T-helper 1 cell treated with Interleukin-12 subunit alpha and Interleukin-12 subunit beta and Interleukin-4 antibody, amounts not matched to agents 30 μg/mL and 1 μg/mL, for 36 hours (primary cell): ENCODE data around the gene NF2.
"Not testable (repeated sequence)": the region's sequence is repeated elsewhere in the genome, so short reads cannot be mapped to it uniquely, and the experiment has no call there.

ENCODE experiments used
- H3K27ac Mint-ChIP-seq: one replicate; pipeline ENCODE4 v1.8.0; 2021; ENCODE audit warnings: mild to moderate bottlenecking, mixed read lengths
- H3K27me3 Mint-ChIP-seq: one replicate; pipeline ENCODE4 v1.8.0; 2021; ENCODE audit warnings: low read depth, mixed read lengths
- H3K36me3 Mint-ChIP-seq: one replicate; pipeline ENCODE4 v1.8.0; 2021; ENCODE audit warnings: low read depth, mixed read lengths
- H3K4me1 Mint-ChIP-seq: one replicate; pipeline ENCODE4 v1.8.0; 2021; ENCODE audit warnings: low read depth, mixed read lengths
- H3K4me3 Mint-ChIP-seq: one replicate; pipeline ENCODE4 v1.8.0; 2021; ENCODE audit warnings: mild to moderate bottlenecking, moderate library complexity, mixed read lengths
- H3K9me3 Mint-ChIP-seq: one replicate; pipeline ENCODE4 v1.8.0; 2021; ENCODE audit warnings: mixed read lengths

Gene NF2

GRCh38 chr22:29581799-29582198 is 21.6 kb upstream of the NF2 start:
- Mint-ChIP-seq H3K27me3 (no peaks in the 10 kb centered on the region), H3K27ac (peak overlapping the region; percentile 92), H3K4me3 (peak overlapping the region; percentile 94), H3K4me1 (peaks cover 14% of the 10 kb centered on the region), H3K9me3 (no peaks in the 10 kb centered on the region), H3K36me3 (no peaks in the 10 kb centered on the region)

- no peak overlapping the region for H3K27ac Mint-ChIP-seq
- no peaks in the 10 kb centered on the region for H3K36me3 Mint-ChIP-seq
- no peaks in the 10 kb centered on the region for H3K27me3 Mint-ChIP-seq
- no peaks in the 10 kb centered on the region for H3K9me3 Mint-ChIP-seq
- H3K4me3 Mint-ChIP-seq = no peak overlapping the region
- peaks cover 13% of the 10 kb centered on the region for H3K4me1 Mint-ChIP-seq
Measured at GRCh38 chr22:29584975-29585374, 18.5 kb upstream of the NF2 start.

DNA sequence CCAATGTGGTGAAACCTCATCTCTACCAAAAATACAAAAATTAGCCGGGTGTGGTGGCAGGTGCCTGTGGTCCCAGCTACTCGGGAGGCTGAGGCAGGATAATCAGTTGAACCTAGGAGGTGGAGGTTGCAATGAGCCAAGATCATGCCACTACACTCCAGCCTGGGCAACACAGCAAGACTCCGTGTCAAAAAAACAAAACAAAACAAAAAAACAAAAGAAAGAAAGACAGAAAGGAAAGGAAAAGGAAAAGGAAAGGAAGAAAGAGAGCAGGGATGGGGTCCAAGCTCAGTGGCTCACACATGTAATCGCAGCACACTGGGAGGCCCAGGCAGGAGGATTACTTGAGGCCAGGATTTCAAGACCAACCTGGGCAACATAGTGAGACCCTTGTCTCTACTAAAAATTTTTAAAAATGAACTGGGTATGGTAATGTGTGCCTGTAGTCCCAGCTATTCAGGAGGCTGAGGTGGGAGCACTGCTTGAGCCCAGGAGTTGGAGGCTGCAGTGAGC is 17.2 kb upstream of the NF2 start:
- H3K4me1 Mint-ChIP-seq, H3K27me3 Mint-ChIP-seq, H3K4me3 Mint-ChIP-seq, H3K9me3 Mint-ChIP-seq, H3K36me3 Mint-ChIP-seq: not testable (repeated sequence)
- H3K27ac Mint-ChIP-seq = peak overlapping the region; percentile 58

DNA sequence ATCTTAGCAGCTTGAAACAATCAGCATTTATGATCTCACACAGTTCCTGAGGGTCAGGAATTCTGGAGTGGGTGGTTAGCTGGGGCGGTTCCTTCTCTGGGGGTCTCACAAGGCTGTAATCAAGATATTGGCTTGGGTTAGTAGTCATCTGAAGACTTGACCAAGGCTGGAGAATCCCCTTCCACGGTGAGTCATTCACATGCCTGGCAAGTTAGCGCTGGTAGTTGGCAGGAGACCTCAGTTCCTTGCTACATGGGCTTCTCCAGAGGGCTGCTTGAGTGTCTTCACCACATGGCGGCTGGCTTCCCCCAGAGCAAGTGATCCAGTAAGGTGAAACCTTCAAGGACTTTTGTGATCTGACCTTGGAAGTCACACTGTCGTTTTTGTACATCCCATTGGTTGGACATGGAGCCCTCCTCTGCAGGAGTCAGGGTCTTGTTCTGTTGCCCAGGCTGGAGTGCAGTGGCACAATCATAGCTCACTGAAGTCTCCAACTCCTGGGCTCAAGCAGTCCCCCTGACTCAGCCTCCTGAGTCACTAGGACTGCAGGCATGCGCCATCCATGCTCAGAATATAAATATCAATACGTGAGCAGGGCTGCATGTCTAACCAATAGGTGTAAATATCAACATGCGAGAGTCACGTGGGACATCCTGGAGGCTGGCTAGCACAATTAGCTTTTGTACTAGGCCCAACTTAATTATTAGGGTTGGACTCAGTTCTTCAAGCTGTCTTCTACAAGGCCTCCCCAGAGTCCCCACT is 15.3 kb upstream of the NF2 start:
- Mint-ChIP-seq H3K27me3 (no peaks in the 10 kb centered on the region), H3K36me3 (no peaks in the 10 kb centered on the region), H3K4me3 (no peak overlapping the region), H3K9me3 (no peaks in the 10 kb centered on the region), H3K27ac (no peak overlapping the region), H3K4me1 (peaks cover 6% of the 10 kb centered on the region)

GRCh38 chr22:29593923-29594322 is 9.5 kb upstream of the NF2 start:
- Mint-ChIP-seq H3K4me1 (peaks cover 9% of the 10 kb centered on the region), H3K36me3 (no peaks in the 10 kb centered on the region), H3K27me3 (no peaks in the 10 kb centered on the region), H3K4me3 (no peak overlapping the region), H3K27ac (no peak overlapping the region), H3K9me3 (no peaks in the 10 kb centered on the region)

DNA sequence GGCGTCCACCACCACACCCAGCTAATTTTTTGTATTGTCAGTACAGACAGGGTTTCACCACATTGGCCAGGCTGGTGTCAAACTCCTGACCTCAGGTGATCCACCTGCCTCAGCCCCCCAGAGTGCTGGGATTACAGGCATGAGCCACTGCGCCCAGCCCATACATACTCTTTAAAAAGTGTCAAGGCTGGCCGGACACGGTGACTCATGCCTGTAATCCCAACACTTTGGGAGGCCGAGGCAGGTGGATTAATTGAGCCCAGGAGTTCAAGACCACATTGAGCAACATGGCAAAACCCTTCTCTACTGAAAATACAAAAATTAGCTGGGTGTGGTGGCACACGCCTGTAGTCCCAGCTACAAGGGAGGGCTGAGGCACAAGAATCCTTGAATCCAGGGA is 9.0 kb upstream of the NF2 start:
- not testable (repeated sequence) for H3K9me3 Mint-ChIP-seq, H3K4me3 Mint-ChIP-seq, H3K36me3 Mint-ChIP-seq, H3K27ac Mint-ChIP-seq, H3K27me3 Mint-ChIP-seq, H3K4me1 Mint-ChIP-seq

DNA sequence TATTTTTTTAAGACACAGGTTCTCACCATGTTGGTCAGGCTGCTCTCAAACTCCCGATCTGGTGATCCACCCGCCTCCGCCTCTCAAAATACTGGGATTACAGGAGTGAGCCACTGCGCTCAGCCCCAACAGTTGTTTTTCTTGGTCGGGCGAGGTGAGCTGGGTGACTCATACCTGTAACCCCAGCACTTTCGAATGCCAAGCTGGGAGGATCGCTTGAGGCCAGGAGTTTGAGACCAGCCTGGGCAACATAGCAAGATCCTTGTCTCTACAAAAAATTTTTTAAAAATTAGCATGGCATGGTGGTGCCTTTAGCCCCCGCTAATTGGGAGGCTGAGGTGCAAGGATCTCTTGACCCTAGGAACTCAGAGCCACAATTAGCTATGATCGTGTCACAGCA is 7.0 kb upstream of the NF2 start:
- H3K27me3 Mint-ChIP-seq = no peaks in the 10 kb centered on the region
- no peaks in the 10 kb centered on the region for H3K36me3 Mint-ChIP-seq
- no peaks in the 10 kb centered on the region for H3K9me3 Mint-ChIP-seq
- H3K4me3 Mint-ChIP-seq = no peak overlapping the region
- H3K27ac Mint-ChIP-seq = no peak overlapping the region
- peaks cover 5% of the 10 kb centered on the region for H3K4me1 Mint-ChIP-seq

DNA sequence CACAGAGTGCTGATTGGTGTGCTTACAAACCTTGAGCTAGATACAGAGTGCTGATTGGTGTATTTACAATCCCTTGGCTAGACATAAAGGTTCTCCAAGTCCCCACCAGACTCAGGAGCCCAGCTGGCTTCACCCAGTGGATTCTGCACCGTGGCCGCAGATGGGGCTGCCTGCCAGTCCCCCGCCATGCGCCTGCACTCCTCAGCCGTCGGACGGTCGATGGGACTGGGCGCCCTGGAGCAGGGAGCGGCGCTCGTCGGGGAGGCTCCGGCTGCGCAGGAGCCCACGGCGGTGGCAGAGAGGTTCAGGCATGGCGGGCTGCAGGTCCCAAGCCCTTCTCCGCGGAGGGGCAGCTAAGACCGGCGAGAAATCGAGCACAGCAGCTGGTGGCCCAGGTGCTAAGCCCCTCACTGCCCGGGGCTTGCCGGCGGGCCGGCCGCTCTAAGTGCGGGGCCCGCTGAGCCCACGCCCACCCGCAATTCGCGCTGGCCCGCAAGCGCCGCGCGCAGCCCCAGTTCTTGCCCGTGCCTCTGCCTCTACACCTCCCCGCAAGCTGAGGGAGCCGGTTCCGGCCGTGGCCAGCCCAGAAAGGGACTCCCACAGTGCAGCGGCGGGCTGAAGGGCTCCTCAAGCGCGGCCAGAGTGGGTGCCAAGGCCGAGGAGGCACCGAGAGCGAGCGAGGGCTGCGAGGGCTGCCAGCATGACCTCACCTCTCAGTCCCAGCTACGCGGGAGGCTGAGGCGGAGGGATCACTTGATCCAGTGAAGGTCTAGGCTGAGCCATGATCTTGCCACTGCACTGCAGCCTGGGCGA is 5.4 kb upstream of the NF2 start:
- H3K27ac Mint-ChIP-seq, H3K36me3 Mint-ChIP-seq, H3K9me3 Mint-ChIP-seq, H3K27me3 Mint-ChIP-seq, H3K4me1 Mint-ChIP-seq, H3K4me3 Mint-ChIP-seq: not testable (repeated sequence)

DNA sequence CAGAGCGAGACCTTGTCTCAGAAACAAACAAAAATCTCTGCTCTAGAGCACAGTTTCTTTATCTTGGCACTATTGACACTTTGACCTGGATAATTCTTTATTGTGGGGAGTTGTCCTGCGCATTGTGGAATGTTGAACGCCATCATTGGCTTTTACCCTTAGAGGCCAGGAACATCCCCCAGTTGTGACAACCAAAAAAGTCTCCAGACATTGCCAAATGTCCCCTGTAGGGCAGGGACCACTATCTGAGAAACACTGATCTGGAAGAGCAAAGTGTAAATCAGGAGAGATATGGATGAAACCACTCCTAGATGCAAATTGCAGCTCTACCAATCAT is 4.8 kb upstream of the NF2 start:
- H3K4me3 Mint-ChIP-seq = no peak overlapping the region
- no peaks in the 10 kb centered on the region for H3K36me3 Mint-ChIP-seq
- H3K27me3 Mint-ChIP-seq = no peaks in the 10 kb centered on the region

GRCh38 chr22:29604076-29604360 is 585 bp downstream of the NF2 start:
- Mint-ChIP-seq H3K4me3 (peak overlapping the region; percentile 94), H3K27ac (peak overlapping the region; percentile 90), H3K9me3 (no peaks in the 10 kb centered on the region), H3K27me3 (no peaks in the 10 kb centered on the region), H3K36me3 (peaks cover 9% of the 10 kb centered on the region), H3K4me1 (peaks cover 18% of the 10 kb centered on the region)

More for the DNA sequence above, 4.8 kb upstream of the NF2 start:
- Mint-ChIP-seq H3K4me1 (peaks cover 7% of the 10 kb centered on the region), H3K9me3 (no peaks in the 10 kb centered on the region), H3K27ac (no peak overlapping the region)

DNA sequence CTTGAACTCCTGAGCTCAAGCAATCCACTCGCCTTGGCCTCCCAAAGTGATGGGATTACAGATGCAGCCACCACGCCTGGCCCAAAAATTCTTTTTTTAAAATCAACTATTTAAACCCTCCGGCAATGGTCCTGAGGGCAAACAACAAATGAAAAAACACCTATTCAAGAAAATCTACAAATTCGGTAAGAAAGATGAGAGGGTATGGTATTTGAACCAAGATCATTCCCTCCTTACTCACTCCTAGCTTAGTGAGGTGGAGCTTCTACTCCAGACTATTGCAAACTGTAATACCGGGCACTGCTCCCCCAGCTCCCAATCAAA is 2.1 kb downstream of the NF2 start:
- Mint-ChIP-seq H3K36me3 (peaks cover 14% of the 10 kb centered on the region), H3K9me3 (peaks cover under 1% of the 10 kb centered on the region), H3K4me1 (peaks cover 18% of the 10 kb centered on the region), H3K27me3 (no peaks in the 10 kb centered on the region), H3K4me3 (peak overlapping the region; percentile 94), H3K27ac (no peak overlapping the region)

DNA sequence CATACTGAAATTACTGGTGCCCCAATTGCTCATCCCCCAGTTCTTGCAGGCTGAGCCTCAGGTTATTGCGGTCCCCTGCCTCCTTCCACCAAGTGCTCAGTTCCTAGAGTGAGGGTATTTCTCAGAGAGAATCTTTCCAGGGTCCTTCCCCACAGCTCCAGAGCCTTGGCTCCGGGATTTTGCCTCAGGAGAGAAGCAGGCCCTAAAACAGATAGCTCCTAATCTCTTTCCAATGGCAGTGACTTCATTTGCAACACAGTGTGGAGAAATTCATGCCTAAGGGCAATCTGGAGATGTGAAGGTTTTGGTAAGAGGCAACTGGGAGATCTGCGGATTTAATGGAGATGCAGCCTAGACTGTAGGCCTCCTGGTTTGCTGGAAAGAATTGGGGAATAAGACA is 2.9 kb downstream of the NF2 start:
- peaks cover 18% of the 10 kb centered on the region for H3K4me1 Mint-ChIP-seq
- H3K27ac Mint-ChIP-seq = peak overlapping the region; percentile 19
- no peaks in the 10 kb centered on the region for H3K27me3 Mint-ChIP-seq
- peaks cover 4% of the 10 kb centered on the region for H3K9me3 Mint-ChIP-seq
- no peak overlapping the region for H3K4me3 Mint-ChIP-seq
- peaks cover 17% of the 10 kb centered on the region for H3K36me3 Mint-ChIP-seq

DNA sequence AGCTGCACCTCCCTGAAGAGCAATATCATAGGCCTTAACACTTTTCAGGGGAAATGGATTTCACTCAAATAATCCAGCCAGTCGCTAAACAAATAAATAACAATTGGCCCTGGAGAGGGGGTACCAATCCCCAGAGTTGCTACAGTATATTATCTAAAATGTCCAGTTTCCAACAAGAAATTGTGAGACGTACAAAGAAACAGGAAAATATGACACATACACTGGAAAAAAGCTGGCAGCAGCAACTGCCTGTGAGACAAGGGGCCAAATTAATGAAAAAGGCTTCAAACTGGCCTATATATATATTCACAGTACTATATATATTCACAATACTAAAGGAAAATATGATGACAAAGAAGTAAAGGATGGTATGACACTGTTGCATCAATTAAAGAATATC is 4.0 kb downstream of the NF2 start:
- peaks cover 4% of the 10 kb centered on the region for H3K9me3 Mint-ChIP-seq
- no peak overlapping the region for H3K4me3 Mint-ChIP-seq
- H3K27ac Mint-ChIP-seq = no peak overlapping the region
- peaks cover 18% of the 10 kb centered on the region for H3K4me1 Mint-ChIP-seq
- H3K27me3 Mint-ChIP-seq = no peaks in the 10 kb centered on the region
- H3K36me3 Mint-ChIP-seq = peaks cover 19% of the 10 kb centered on the region

DNA sequence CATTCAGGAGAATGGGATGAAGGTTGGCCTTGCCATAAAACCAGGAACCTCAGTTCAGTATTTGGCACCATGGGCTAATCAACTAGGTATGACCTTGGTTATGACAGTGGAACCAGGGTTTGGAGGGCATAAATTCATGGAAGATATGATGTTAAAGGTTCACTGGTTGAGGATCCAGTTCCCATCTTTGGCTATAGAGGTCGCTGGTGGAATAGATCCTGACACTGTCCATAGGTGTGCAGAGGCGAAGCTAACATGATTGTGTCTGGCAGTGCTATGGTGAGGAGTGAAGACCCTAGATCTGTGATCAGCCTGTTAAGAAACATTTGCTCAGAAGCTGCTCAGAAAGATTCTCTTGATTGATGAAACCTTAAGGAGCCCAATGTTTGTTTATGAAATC is 5.7 kb downstream of the NF2 start:
- Mint-ChIP-seq H3K27ac (no peak overlapping the region), H3K4me1 (peaks cover 13% of the 10 kb centered on the region), H3K4me3 (no peak overlapping the region), H3K9me3 (peaks cover 4% of the 10 kb centered on the region), H3K36me3 (peaks cover 21% of the 10 kb centered on the region), H3K27me3 (no peaks in the 10 kb centered on the region)

DNA sequence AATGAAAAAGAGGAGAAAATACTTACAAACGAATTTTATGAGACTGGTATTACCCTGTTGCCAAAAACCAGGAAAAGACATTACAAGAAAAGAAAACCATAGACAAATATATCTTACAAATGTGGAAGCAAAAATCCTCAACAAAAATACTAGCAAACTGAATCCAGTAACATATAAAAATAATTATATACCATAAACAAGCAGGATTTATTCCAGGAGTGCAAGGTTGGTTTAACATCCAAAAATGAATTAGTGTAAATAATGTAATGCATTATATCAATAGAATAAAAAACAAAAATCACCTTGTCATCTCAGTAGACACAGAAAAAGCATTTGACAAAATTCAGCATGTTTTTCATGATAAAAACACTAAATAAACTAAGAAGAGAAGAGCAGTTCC is 7.3 kb downstream of the NF2 start:
- Mint-ChIP-seq H3K27ac (no peak overlapping the region), H3K4me1 (peaks cover 8% of the 10 kb centered on the region), H3K9me3 (peaks cover 4% of the 10 kb centered on the region), H3K4me3 (no peak overlapping the region), H3K27me3 (no peaks in the 10 kb centered on the region), H3K36me3 (peaks cover 21% of the 10 kb centered on the region)
